ENCODE results near the gene ZCCHC24.

The ZCCHC24 gene

GRCh38 chr10:79445161-79445976, at the start of gene ZCCHC24:
TSS of gene ZCCHC24 (minus strand) at chr10:79445624. CDS start at chr10:79445440, 184 bp downstream.
- peak; percentile 100 for DNase-seq (ENCODE audit: low read depth)
- TF ChIP-seq CTCF (conservative IDR thresholded peaks at IDR 0.05; ENCODE audit: low read depth, low read length): no peak
- peak within 1 kb of the TSS; percentile 81 for H3K4me3 ChIP-seq (ENCODE audit: low read depth, low read length)

GRCh38 chr10:79493806-79494205, 48.4 kb upstream of the ZCCHC24 start:
- DNase-seq (ENCODE audit: low read depth): no peak
- no peak for TF ChIP-seq CTCF (conservative IDR thresholded peaks at IDR 0.05; ENCODE audit: low read depth, low read length)
- H3K4me3 ChIP-seq (ENCODE audit: low read depth, low read length): no peak overlapping the region

GRCh38 chr10:79492839-79493238, 47.4 kb upstream of the ZCCHC24 start:
- no peak for TF ChIP-seq CTCF (conservative IDR thresholded peaks at IDR 0.05; ENCODE audit: low read depth, low read length)
- no peak for DNase-seq (ENCODE audit: low read depth)
- no peak overlapping the region for H3K4me3 ChIP-seq (ENCODE audit: low read depth, low read length)

GRCh38 chr10:79492256-79492655, 46.8 kb upstream of the ZCCHC24 start:
- no peak for DNase-seq (ENCODE audit: low read depth)
- H3K4me3 ChIP-seq (ENCODE audit: low read depth, low read length): no peak overlapping the region
- no peak for TF ChIP-seq CTCF (conservative IDR thresholded peaks at IDR 0.05; ENCODE audit: low read depth, low read length)

GRCh38 chr10:79491143-79491835, 45.9 kb upstream of the ZCCHC24 start:
- no peak for DNase-seq (ENCODE audit: low read depth)
- H3K4me3 ChIP-seq (ENCODE audit: low read depth, low read length): no peak overlapping the region
- TF ChIP-seq CTCF (conservative IDR thresholded peaks at IDR 0.05; ENCODE audit: low read depth, low read length): peak; percentile 16

GRCh38 chr10:79490400-79491142, 45.1 kb upstream of the ZCCHC24 start:
- TF ChIP-seq CTCF (conservative IDR thresholded peaks at IDR 0.05; ENCODE audit: low read depth, low read length): no peak
- peak; percentile 70 for DNase-seq (ENCODE audit: low read depth)
- H3K4me3 ChIP-seq (ENCODE audit: low read depth, low read length): no peak overlapping the region

Measured in choroid plexus epithelial cell (primary cell).